ENCODE measurements around the gene RAPGEF1.

DNA sequence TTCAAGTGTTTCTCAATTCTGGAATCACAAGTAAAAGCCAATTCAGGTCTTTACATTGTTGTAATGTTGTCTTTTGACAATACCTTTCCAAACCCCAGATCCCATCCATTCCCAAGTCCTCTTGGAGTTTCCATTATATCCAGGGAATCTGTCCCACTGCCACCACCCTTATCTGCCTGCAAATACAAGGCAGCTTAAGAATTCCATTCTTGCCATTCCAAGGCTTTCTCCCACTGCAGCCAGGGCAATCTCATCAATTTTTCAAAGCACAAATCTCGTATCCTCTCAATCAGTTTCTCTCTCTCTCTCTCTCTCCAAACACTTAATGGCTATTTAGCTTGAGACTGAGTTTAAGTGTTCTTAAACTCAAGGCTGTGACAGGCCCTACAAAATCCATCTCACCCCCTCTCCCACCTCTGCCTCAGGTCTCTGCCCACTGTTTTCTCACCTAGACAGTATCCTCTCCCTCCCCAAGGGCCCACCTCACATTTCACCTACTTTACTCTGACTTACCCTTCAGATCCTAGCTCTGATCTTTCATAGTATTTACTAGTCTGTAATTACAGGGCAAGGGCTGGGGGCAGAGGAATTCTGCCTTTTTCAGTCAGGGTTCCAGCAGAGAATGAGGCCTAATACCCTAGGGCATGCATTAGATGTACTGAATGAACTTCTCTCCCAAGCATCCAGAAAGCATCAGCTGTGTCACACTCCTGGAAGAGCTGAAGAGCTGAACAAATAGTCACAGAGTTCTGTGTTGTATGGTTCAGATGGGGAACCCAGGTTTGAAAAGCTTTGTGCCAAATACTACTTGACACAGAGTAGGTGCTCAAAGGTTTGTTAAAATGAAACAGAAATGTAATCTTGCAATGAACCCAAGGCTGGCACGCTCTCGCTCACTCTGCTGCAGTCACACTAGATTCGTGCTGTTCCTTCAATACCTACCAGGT lies 46.0 kb downstream of the RAPGEF1 start:
- TF ChIP-seq POLR2AphosphoS5 (IDR thresholded peaks at IDR 0.05; ENCODE audit: low read depth, low read length), result no peak
- no peak for TF ChIP-seq POLR2A (IDR thresholded peaks at IDR 0.05; ENCODE audit: low read depth, low read length)
- no peak for TF ChIP-seq TAF1 (IDR thresholded peaks at IDR 0.05; ENCODE audit: low read depth, low read length)
- TF ChIP-seq SPI1 (IDR thresholded peaks at IDR 0.05; ENCODE audit: low read depth, low read length), result no peak
- TF ChIP-seq POU2F2 (IDR thresholded peaks at IDR 0.05; ENCODE audit: low read depth, low read length), result no peak
- TF ChIP-seq PAX5 (IDR thresholded peaks at IDR 0.05; ENCODE audit: insufficient read depth, low read length, severe bottlenecking), result no peak
